Caco-2 (cell line): ENCODE results near the gene HNMT. TPM values are rescaled to one million over a fixed set of nuclear protein-coding genes. Genes with fewer than 3 reads are reported as not detected.

Experiments used
- BruUV-seq: library from RNA; stranded (reverse); fragments of 400-500 nt; replicated peaks from 2 replicates; lab custom pipeline; 2021; lab: Mats Ljungman, UMichigan
- CTCF ChIA-PET: fragments of 300-600 bp; sonication (Branson Sonifier 250); formaldehyde crosslinking; loops from one replicate; lab custom pipeline; 2022; ENCODE audit warnings: antibody characterized with exemption; lab: Charles Lee
- POLR2A ChIA-PET: fragments of 300-600 bp; sonication (Branson Sonifier 250); formaldehyde crosslinking; loops from one replicate; lab custom pipeline; 2022; ENCODE audit warnings: antibody characterized with exemption; lab: Charles Lee
- DNase-seq, 2 experiments: peaks; one replicate each; pipeline versions ENCODE4 v3.0.0 to v3.0.0-alpha.2; 2020 to 2022
- H3K27me3 ChIP-seq: replicated peaks from 2 replicates; pipeline ENCODE4 v1.6.0; 2011; ENCODE audit warnings: low read length; ENCODE audit not compliant: control insufficient read depth, insufficient read depth
- H3K36me3 ChIP-seq: 2 replicates; pipeline ENCODE4 v1.5.1; 2011; ENCODE audit warnings: low read length; ENCODE audit not compliant: control insufficient read depth, insufficient read depth
- H3K4me1 ChIP-seq: fragments of 250-450 bp; sonication (Bioruptor Pico); 2 replicates; pipeline ENCODE4 v1.5.1; 2020; ENCODE audit warnings: mild to moderate bottlenecking
- H3K4me3 ChIP-seq: 2 replicates; pipeline ENCODE4 v1.5.1; 2011; ENCODE audit warnings: low read depth, mild to moderate bottlenecking, control low read depth, low read length
- H3K9me3 ChIP-seq: fragments of 250-450 bp; sonication (Bioruptor Pico); 2 replicates; pipeline ENCODE4 v1.5.1; 2020; ENCODE audit warnings: mild to moderate bottlenecking, moderate library complexity
- H3K27ac Mint-ChIP-seq: one replicate; pipeline ENCODE4 v1.8.0; 2022; ENCODE audit warnings: mixed read lengths; ENCODE audit not compliant: unreplicated experiment
- H3K27me3 Mint-ChIP-seq: one replicate; pipeline ENCODE4 v1.8.0; 2022; ENCODE audit warnings: mixed read lengths; ENCODE audit not compliant: insufficient read depth, unreplicated experiment
- H3K36me3 Mint-ChIP-seq: one replicate; pipeline ENCODE4 v1.8.0; 2022; ENCODE audit warnings: mild to moderate bottlenecking, mixed read lengths; ENCODE audit not compliant: insufficient read depth, unreplicated experiment
- H3K4me1 Mint-ChIP-seq: one replicate; pipeline ENCODE4 v1.8.0; 2022; ENCODE audit warnings: low read depth, mixed read lengths; ENCODE audit not compliant: unreplicated experiment
- H3K4me3 Mint-ChIP-seq: one replicate; pipeline ENCODE4 v1.8.0; 2022; ENCODE audit warnings: mild to moderate bottlenecking, moderate library complexity, mixed read lengths; ENCODE audit not compliant: unreplicated experiment
- H3K9me3 Mint-ChIP-seq: one replicate; pipeline ENCODE4 v1.8.0; 2022; ENCODE audit warnings: mixed read lengths; ENCODE audit not compliant: unreplicated experiment
- intact Hi-C: fragments of 100-400 bp; cut with micrococcal nuclease; formaldehyde crosslinking; loops from one replicate; pipeline ENCODE4 v1.10.0; 2022; ENCODE audit not compliant: unreplicated experiment
- total RNA-seq: library from RNA; stranded (reverse); gene quantifications from 2 replicates; pipeline ENCODE4 v1.2.3, GENCODE V29; 2022
- TF ChIP-seq, protein P1 (sequence below), 2 experiments: fragments of 200-600 bp in 1 of 2; IDR thresholded peaks; 1 replicate in 1 of 2; 2 replicates in 1 of 2; pipeline versions ENCODE4 v1.5.1 to v1.8.0; 2011 to 2022; ENCODE audit warnings: antibody characterized with exemption in 1 of 2, control low read depth in 1 of 2, inconsistent platforms in 1 of 2, low read depth in 1 of 2, low read length in 1 of 2, mild to moderate bottlenecking in 1 of 2, moderate library complexity in 1 of 2; ENCODE audit not compliant: insufficient read depth in 1 of 2, severe bottlenecking in 1 of 2, unreplicated experiment in 1 of 2

HNMT gene
- total RNA-seq, 1 experiment from 2014 or later, result 42.8 TPM

- CTCF ChIA-PET, result no interaction called here
- intact Hi-C loops, result loop anchor here (5.0 kb wide), 2 partner anchors 542 to 767 kb away; partner anchors contain the start of gene SPOPL
- Mint-ChIP-seq H3K4me1 (peaks cover 13% of the 10 kb centered on the region), H3K9me3 (peaks cover 23% of the 10 kb centered on the region), H3K36me3 (peaks cover 11% of the 10 kb centered on the region), H3K27ac (no peak overlapping the region), H3K27me3 (no peaks in the 10 kb centered on the region), H3K4me3 (no peak overlapping the region)
- H3K36me3 ChIP-seq, result no peaks in the 10 kb centered on the region; the same call in 1 of the 2 replicates
- TF ChIP-seq, protein P1, sequence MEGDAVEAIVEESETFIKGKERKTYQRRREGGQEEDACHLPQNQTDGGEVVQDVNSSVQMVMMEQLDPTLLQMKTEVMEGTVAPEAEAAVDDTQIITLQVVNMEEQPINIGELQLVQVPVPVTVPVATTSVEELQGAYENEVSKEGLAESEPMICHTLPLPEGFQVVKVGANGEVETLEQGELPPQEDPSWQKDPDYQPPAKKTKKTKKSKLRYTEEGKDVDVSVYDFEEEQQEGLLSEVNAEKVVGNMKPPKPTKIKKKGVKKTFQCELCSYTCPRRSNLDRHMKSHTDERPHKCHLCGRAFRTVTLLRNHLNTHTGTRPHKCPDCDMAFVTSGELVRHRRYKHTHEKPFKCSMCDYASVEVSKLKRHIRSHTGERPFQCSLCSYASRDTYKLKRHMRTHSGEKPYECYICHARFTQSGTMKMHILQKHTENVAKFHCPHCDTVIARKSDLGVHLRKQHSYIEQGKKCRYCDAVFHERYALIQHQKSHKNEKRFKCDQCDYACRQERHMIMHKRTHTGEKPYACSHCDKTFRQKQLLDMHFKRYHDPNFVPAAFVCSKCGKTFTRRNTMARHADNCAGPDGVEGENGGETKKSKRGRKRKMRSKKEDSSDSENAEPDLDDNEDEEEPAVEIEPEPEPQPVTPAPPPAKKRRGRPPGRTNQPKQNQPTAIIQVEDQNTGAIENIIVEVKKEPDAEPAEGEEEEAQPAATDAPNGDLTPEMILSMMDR (IDR thresholded peaks at IDR 0.05; ENCODE audit: insufficient read depth in 1 of 2, low read depth in 1 of 2, low read length in 1 of 2, severe bottlenecking in 1 of 2, unreplicated experiment in 1 of 2), result no peak
- no peaks in the 10 kb centered on the region for H3K27me3 ChIP-seq
- no peak overlapping the region for H3K4me3 ChIP-seq
- no peaks in the 10 kb centered on the region; the same call in 1 of the 2 replicates for H3K9me3 ChIP-seq
- peaks cover 13% of the 10 kb centered on the region for H3K4me1 ChIP-seq
- no peak for DNase-seq
- POLR2A ChIA-PET, result no interaction called here
- BruUV-seq, result no TSS peak
Observed at GRCh38 chr2:137960223-137960622, 4.0 kb upstream of the HNMT start.

GRCh38 chr2:137961602-137962001 is 2.7 kb upstream of the HNMT start:
- no peak overlapping the region for H3K4me3 Mint-ChIP-seq
- peaks cover 23% of the 10 kb centered on the region for H3K9me3 Mint-ChIP-seq
- Histone ChIP-seq H3K4me3 (no peak overlapping the region), H3K36me3 (no peaks in the 10 kb centered on the region; the same call in 1 of the 2 replicates), H3K4me1 (peaks cover 27% of the 10 kb centered on the region), H3K27me3 (no peaks in the 10 kb centered on the region), H3K9me3 (no peaks in the 10 kb centered on the region; the same call in 1 of the 2 replicates)
- peaks cover 19% of the 10 kb centered on the region for H3K4me1 Mint-ChIP-seq
- TF ChIP-seq, protein P1 (IDR thresholded peaks at IDR 0.05; ENCODE audit: insufficient read depth in 1 of 2, low read depth in 1 of 2, low read length in 1 of 2, severe bottlenecking in 1 of 2, unreplicated experiment in 1 of 2), result no peak
- intact Hi-C loops, result loop anchor here (5.0 kb wide), 2 partner anchors 541 to 766 kb away; partner anchors contain the start of gene SPOPL
- ChIA-PET POLR2A (no interaction called here), CTCF (no interaction called here)
- DNase-seq, result no peak
- H3K27me3 Mint-ChIP-seq, result no peaks in the 10 kb centered on the region
- BruUV-seq, result no TSS peak
- no peak overlapping the region for H3K27ac Mint-ChIP-seq
- peaks cover 11% of the 10 kb centered on the region for H3K36me3 Mint-ChIP-seq

DNA sequence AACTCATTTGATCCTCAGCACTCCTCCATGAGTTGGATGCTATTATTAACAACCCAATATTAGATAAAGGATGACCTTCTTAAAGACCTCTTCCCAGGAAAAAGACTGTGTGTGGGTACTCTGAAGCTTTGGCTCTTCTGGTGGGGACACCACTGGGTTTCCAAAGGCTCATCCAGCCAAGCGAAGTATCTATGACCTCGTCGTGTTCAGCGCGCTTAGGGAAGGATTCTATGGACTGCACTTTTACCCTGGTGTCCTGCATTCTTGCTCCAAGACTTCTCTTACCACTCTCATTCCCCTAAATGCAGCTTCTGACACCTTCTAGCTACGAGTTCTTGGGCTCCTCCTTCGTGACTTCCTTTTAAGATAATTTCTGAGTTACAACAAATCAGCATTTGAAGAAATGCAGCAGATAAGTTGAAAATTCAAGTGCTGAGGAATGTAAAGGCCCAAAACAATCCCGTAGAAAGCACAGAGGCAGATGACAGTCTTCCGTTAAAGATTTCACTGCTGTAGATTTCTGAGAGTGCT is 673 bp upstream of the HNMT start:
- Histone ChIP-seq H3K27me3 (no peaks in the 10 kb centered on the region), H3K9me3 (no peaks in the 10 kb centered on the region), H3K36me3 (no peaks in the 10 kb centered on the region; the same call in none of the 2 replicates), H3K4me1 (peaks cover 33% of the 10 kb centered on the region), H3K4me3 (peak overlapping the region; percentile 35)
- peaks cover 18% of the 10 kb centered on the region for H3K4me1 Mint-ChIP-seq
- H3K27ac Mint-ChIP-seq, result peak overlapping the region; percentile 98
- peaks cover 23% of the 10 kb centered on the region for H3K9me3 Mint-ChIP-seq
- DNase-seq, result peak in 1 of 2 experiments; percentile 22
- ChIA-PET CTCF (interaction anchor here (0.6 to 1.8 kb wide), 9 partner anchors 12 to 950 kb away, joined by 3 to 19 read pairs (median 5); no protein-coding TSS in a partner anchor), POLR2A (interaction anchor here (0.5 to 1.8 kb wide), 22 partner anchors 10 to 795 kb away, joined by 3 to 18 read pairs (median 4); no protein-coding TSS in a partner anchor)
- TF ChIP-seq, protein P1 (IDR thresholded peaks at IDR 0.05; ENCODE audit: insufficient read depth in 1 of 2, low read depth in 1 of 2, low read length in 1 of 2, severe bottlenecking in 1 of 2, unreplicated experiment in 1 of 2), result no peak
- peaks cover 15% of the 10 kb centered on the region for H3K36me3 Mint-ChIP-seq
- BruUV-seq, result TSS peak; percentile 95
- H3K27me3 Mint-ChIP-seq, result no peaks in the 10 kb centered on the region
- H3K4me3 Mint-ChIP-seq, result peak overlapping the region; percentile 93
- intact Hi-C loops, result loop anchor here (1.0 to 5.0 kb wide), 8 partner anchors 12 to 764 kb away; partner anchors contain the start of gene SPOPL
